Lung (tissue), 12 donors: ENCODE results near the gene PTPRD. TPM values are rescaled to one million over a fixed set of nuclear protein-coding genes. Genes with fewer than 3 reads are reported as not detected.

Experiments
- ATAC-seq: fragments of 200-7000 bp; cut with Tn5 transposase; one replicate; pipeline ENCODE4 v1.9.1; 2020; ENCODE audit warnings: moderate number of reproducible peaks; ENCODE audit not compliant: insufficient read depth, low FRiP score
- DNase-seq, 3 donors: peaks; one replicate each; pipeline ENCODE4 v3.0.0-alpha.2; 2013 to 2017
- H3K27ac ChIP-seq, 2 donors: one replicate each; pipeline ENCODE4 v1.5.1; 2013; ENCODE audit warnings: mild to moderate bottlenecking in 2 of 2, moderate library complexity in 2 of 2, control low read depth in 1 of 2, inconsistent platforms in 1 of 2, low read depth in 1 of 2, low read length in 1 of 2
- H3K27me3 ChIP-seq, 3 donors: one replicate each; pipeline ENCODE4 v1.5.1; 2013; ENCODE audit warnings: low read length in 2 of 3; ENCODE audit not compliant: control insufficient read depth in 3 of 3, insufficient read depth in 3 of 3
- H3K36me3 ChIP-seq, 4 donors: one replicate each; pipeline ENCODE4 v1.5.1; 2013; ENCODE audit warnings: low read length in 4 of 4, mild to moderate bottlenecking in 1 of 4, moderate library complexity in 1 of 4; ENCODE audit not compliant: control insufficient read depth in 4 of 4, insufficient read depth in 4 of 4
- H3K4me1 ChIP-seq, 5 donors: one replicate each; pipeline ENCODE4 v1.5.1; 2013; ENCODE audit warnings: low read length in 5 of 5, mild to moderate bottlenecking in 2 of 5, moderate library complexity in 1 of 5; ENCODE audit not compliant: control insufficient read depth in 5 of 5, insufficient read depth in 5 of 5
- H3K4me3 ChIP-seq: one replicate; pipeline ENCODE4 v1.5.1; 2013; ENCODE audit warnings: mild to moderate bottlenecking, control low read depth, moderate library complexity
- H3K9ac ChIP-seq, 2 donors: one replicate each; pipeline ENCODE4 v1.5.1; 2013; ENCODE audit warnings: low read length in 2 of 2, control low read depth in 1 of 2; ENCODE audit not compliant: insufficient read depth in 1 of 2
- H3K9me3 ChIP-seq, 4 donors: one replicate each; pipeline ENCODE4 v1.5.1; 2013; ENCODE audit warnings: low read length in 3 of 4, mild to moderate bottlenecking in 1 of 4, moderate library complexity in 1 of 4; ENCODE audit not compliant: control insufficient read depth in 4 of 4, insufficient read depth in 3 of 4
- WGBS, 2 donors: extraction: QIAGEN DNeasy Blood & Tissue Kit; methylation state at CpG; one replicate each; pipeline ENCODE4 v1.1.7; 2013; 5-methylcytosine and 5-hydroxymethylcytosine counted together
- polyA plus RNA-seq, 2 donors: library from polyadenylated mRNA; stranded (reverse); fragments of 200-250 nt; gene quantifications; one replicate each; pipeline ENCODE4 v1.2.1, GENCODE V29; 2013
- total RNA-seq, 2 donors: library from RNA; depleted of rRNA in 1 of 2; stranded (reverse); fragments of >200 nt in 1 of 2; gene quantifications; one replicate each; pipeline ENCODE4 v1.2.1, GENCODE V29; 2014 to 2021
- TF ChIP-seq, protein P1 (sequence below): IDR thresholded peaks from 2 replicates; pipeline ENCODE4 v1.5.1; 2012; ENCODE audit warnings: mild to moderate bottlenecking; ENCODE audit errors: control extremely low read depth, extremely low read depth
- donor health status: control.
- donor health status: control.
- donor health status: Bipolar disorder and iron deficiency.
- donor health status: healthy.
- donor health status: DM: yes; HTN: yes; CAD: no.

PTPRD gene
- total and polyA plus RNA-seq, 4 donors: 1.9 to 145 (median 13.7) TPM

DNA sequence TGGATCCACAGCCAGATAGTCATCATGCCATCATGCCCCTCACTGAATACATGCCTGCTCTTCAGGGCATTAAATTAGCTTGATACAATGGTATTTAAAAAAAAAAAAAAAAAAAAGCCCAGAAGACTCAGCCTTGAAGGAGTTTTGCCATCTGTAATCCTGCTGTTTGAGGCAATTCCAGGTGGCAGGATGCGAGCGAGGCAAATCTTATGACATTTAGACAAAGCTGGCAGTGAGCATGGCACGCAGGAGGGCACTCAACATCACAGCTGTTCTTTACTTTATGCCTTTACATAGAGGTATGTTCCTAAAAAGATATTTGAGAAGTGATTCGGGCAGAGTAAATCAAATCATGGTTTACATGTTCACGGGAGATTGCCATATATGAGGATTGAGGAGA lies 2121.2 kb downstream of the PTPRD start:
- H3K4me3 ChIP-seq: no peak overlapping the region
- H3K27me3 ChIP-seq: no peaks in the 10 kb centered on the region
- TF ChIP-seq, protein P1, sequence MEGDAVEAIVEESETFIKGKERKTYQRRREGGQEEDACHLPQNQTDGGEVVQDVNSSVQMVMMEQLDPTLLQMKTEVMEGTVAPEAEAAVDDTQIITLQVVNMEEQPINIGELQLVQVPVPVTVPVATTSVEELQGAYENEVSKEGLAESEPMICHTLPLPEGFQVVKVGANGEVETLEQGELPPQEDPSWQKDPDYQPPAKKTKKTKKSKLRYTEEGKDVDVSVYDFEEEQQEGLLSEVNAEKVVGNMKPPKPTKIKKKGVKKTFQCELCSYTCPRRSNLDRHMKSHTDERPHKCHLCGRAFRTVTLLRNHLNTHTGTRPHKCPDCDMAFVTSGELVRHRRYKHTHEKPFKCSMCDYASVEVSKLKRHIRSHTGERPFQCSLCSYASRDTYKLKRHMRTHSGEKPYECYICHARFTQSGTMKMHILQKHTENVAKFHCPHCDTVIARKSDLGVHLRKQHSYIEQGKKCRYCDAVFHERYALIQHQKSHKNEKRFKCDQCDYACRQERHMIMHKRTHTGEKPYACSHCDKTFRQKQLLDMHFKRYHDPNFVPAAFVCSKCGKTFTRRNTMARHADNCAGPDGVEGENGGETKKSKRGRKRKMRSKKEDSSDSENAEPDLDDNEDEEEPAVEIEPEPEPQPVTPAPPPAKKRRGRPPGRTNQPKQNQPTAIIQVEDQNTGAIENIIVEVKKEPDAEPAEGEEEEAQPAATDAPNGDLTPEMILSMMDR: no peak
- H3K9me3 ChIP-seq: no peaks in the 10 kb centered on the region
- peaks cover 0 to 8% (median 2%) of the 10 kb centered on the region in 4 donors for H3K36me3 ChIP-seq
- no peak overlapping the region for H3K27ac ChIP-seq
- DNase-seq: no peak
- WGBS, 2 donors: 95 to 97% methylated on average over 5 of the region's 5 CpGs
- no peak overlapping the region for H3K9ac ChIP-seq
- no peak for ATAC-seq
- H3K4me1 ChIP-seq: peaks cover 0 to 2% (median 0%) of the 10 kb centered on the region in 5 donors

DNA sequence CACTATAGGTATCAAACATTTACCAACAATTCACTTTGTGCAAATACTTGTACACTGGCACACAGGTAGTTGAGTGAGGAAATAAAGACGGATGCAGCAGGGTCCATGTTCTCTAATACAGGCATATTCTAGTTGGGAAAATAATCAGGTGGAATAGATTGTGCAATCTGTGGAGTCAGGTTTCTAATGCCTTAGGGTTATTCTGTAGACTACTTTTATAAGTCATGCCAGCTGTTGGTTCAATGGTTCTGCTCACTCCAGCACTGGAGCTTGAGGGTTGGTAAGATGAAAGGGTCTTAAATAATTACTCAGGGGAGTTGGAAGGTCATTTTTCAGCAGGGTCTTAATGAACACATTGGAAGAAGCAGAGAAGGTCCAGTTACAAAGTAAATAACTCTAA lies 2123.0 kb downstream of the PTPRD start:
- H3K4me1 ChIP-seq: no peaks in the 10 kb centered on the region
- 74 to 81% methylated on average over 1 of the region's 1 CpG for WGBS, 2 donors
- H3K4me3 ChIP-seq: no peak overlapping the region
- TF ChIP-seq, protein P1: no peak
- H3K27me3 ChIP-seq: no peaks in the 10 kb centered on the region
- DNase-seq (peak in 1 of 3 donors; percentile 25), ATAC-seq (no peak)
- H3K9ac ChIP-seq: no peak overlapping the region
- no peak overlapping the region for H3K27ac ChIP-seq
- H3K9me3 ChIP-seq: no peaks in the 10 kb centered on the region
- peaks cover 0 to 20% (median 8%) of the 10 kb centered on the region in 4 donors for H3K36me3 ChIP-seq

DNA sequence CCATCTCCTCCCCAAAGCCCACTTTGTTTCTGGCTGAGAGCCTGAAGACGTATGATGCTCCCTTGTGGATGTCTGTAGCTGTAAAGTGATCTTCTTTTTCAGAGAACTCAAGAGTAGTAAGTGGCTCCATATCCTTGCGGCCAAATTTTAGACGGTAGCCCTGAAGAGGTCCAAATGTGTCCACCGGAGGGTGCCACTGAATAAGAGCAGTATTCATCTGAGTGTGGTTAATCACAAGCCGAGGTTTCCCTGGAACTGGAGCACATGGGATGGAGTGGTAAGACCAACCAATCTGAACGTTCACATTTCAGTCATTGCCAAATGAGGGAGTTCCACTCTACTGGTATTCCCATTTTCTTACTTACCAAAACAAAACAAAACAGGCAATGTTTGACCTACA lies 2126.7 kb downstream of the PTPRD start:
- no peak overlapping the region for H3K27ac ChIP-seq
- H3K4me3 ChIP-seq: no peak overlapping the region
- no peaks in the 10 kb centered on the region for H3K4me1 ChIP-seq
- no peak overlapping the region for H3K9ac ChIP-seq
- ATAC-seq: no peak
- H3K9me3 ChIP-seq: no peaks in the 10 kb centered on the region
- WGBS, 2 donors: 55 to 61% methylated on average over 6 of the region's 6 CpGs
- TF ChIP-seq, protein P1: no peak
- H3K36me3 ChIP-seq: peaks cover 0 to 33% (median 16%) of the 10 kb centered on the region in 4 donors
- peak; percentile 15 to 48 (median 41) for DNase-seq
- H3K27me3 ChIP-seq: no peaks in the 10 kb centered on the region

DNA sequence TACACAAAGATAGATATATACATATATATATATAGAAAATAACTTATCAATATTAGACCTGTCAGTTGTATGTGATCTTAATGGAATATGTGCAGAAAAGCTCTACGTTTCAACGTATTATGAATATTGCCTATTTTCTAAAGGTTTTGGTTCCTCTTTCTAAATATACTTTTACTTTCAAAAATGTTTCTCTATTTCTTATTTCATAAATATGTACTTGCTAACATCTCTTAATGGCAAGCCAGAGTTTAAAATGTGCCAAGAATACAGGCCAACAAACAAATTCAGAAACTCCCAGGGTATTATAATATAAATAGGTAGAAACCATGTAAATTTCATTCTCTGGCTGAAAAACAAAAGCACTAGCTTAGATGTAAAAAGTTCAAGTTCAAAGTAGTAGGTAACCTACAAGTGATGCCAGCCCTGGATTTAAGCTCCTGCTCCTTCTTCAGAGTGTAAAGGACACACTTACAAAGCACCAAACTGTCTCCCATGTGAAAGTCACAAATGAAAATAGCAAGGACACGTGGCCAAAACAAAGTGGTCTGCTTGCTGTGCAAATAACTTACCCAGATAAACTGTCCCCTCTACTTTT lies 2128.1 kb downstream of the PTPRD start:
- no peak overlapping the region for H3K27ac ChIP-seq
- H3K27me3 ChIP-seq: no peaks in the 10 kb centered on the region
- H3K36me3 ChIP-seq: peaks cover 0 to 34% (median 15%) of the 10 kb centered on the region in 4 donors
- DNase-seq (no peak), ATAC-seq (no peak)
- no peaks in the 10 kb centered on the region for H3K4me1 ChIP-seq
- H3K9ac ChIP-seq: no peak overlapping the region
- no peak overlapping the region for H3K4me3 ChIP-seq
- H3K9me3 ChIP-seq: no peaks in the 10 kb centered on the region
- WGBS, 2 donors: 72 to 75% methylated on average over 3 of the region's 3 CpGs
- TF ChIP-seq, protein P1: no peak
